OCI-M1 (cell line): ENCODE results near the gene CCDC106.

Experiments used
- DNase-seq: peaks from one replicate; lab custom pipeline; 2025; lab: John Stamatoyannopoulos, UW

CCDC106 gene

GRCh38 chr19:55683449-55684261, 35.6 kb downstream of the CCDC106 start:
- DNase-seq, result no peak

GRCh38 chr19:55684946-55685681, 37.1 kb downstream of the CCDC106 start:
- no peak for DNase-seq

GRCh38 chr19:55685776-55686175, 37.8 kb downstream of the CCDC106 start:
- DNase-seq, result no peak

- no peak for DNase-seq
Measured at GRCh38 chr19:55686311-55687050, 38.5 kb downstream of the CCDC106 start.

GRCh38 chr19:55687281-55688201, 39.5 kb downstream of the CCDC106 start:
- no peak for DNase-seq

- DNase-seq, result no peak
Measured at GRCh38 chr19:55688422-55689218, 40.6 kb downstream of the CCDC106 start.

GRCh38 chr19:55689411-55690108, 41.5 kb downstream of the CCDC106 start:
- DNase-seq, result no peak

- no peak for DNase-seq
Measured at GRCh38 chr19:55690109-55690768, 42.2 kb downstream of the CCDC106 start.

- DNase-seq, result no peak
Measured at GRCh38 chr19:55690769-55691545, 42.9 kb downstream of the CCDC106 start.

- DNase-seq, result no peak
Measured at GRCh38 chr19:55691561-55692481, 43.8 kb downstream of the CCDC106 start.

GRCh38 chr19:55692681-55693081, 44.7 kb downstream of the CCDC106 start:
- no peak for DNase-seq

GRCh38 chr19:55693336-55693974, 45.4 kb downstream of the CCDC106 start:
- DNase-seq, result no peak

GRCh38 chr19:55694241-55694655, 46.2 kb downstream of the CCDC106 start:
- no peak for DNase-seq

GRCh38 chr19:55694656-55695491, 46.9 kb downstream of the CCDC106 start:
- DNase-seq, result no peak

GRCh38 chr19:55695511-55696290, 47.7 kb downstream of the CCDC106 start:
- no peak for DNase-seq
